ENCODE data around the gene MGAT3.
A peak's percentile ranks its signal among the peaks of the same experiment; 100 is the strongest.

MGAT3 gene

DNA sequence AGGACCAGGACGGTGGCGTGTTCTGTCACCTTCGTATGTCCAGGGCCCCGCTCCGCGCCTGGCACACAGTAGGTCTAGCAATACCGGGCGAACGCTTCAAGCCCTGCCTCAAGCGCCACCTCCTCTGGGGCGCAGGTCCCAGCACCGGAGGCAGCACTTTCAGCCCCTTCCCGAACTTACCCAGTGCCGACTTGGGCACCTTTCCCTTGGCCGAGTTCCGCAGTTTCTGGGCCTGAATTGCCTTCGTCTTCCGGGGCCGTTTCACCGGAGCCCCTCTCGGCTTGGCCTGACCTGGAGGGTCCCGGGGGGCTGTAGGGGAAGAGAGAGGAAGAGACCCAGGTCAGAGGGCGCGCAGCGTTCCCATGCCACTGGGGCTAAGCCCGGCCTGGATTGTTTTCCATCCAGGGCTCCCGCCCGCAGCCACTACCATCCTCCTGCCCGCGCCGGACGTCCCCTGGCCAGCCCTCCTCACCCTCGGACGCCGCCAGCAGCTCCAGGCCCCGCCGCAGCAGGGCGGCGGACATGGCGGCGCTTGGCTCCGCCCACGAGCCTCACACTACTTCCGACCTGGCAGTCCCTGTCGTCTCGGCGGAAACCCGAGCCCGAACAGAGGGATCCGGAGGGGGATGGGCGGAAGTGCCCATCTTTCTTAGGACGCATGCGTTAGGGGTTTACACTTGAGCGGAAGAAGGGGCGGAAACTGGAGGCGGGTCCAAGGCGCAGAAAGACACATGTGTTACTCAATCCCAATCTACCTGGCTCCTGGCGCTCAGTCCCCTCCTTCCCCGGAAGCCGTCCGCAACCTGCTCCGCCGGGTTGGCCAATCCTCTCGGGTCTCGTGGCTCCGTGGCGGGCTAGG is 75.6 kb downstream of the MGAT3 start, which contains the start of gene RPS19BP1 (continued):
- TF ChIP-seq ZNF10 (tag by site-specific recombination; IDR thresholded peaks at IDR 0.05) = no peak
- TF ChIP-seq ZNF184 (tag by site-specific recombination; IDR thresholded peaks at IDR 0.05) = no peak
- no peak for TF ChIP-seq ZNF645 (tag by site-specific recombination; IDR thresholded peaks at IDR 0.05)
- peak; percentile 92 for TF ChIP-seq ZNF366 (tag by site-specific recombination; conservative IDR thresholded peaks at IDR 0.05)
- peak; percentile 90; the same call in 1 of the 2 replicates for TF ChIP-seq ZEB2 (tag by site-specific recombination; IDR thresholded peaks at IDR 0.05)
- no peak for TF ChIP-seq HOXD13 (CRISPR knock-in tag; IDR thresholded peaks at IDR 0.05; ENCODE audit: borderline replicate concordance)
- TF ChIP-seq ZNF248 (tag by site-specific recombination; IDR thresholded peaks at IDR 0.05) = no peak
- TF ChIP-seq ZFP3 (tag by site-specific recombination; IDR thresholded peaks at IDR 0.05; ENCODE audit: low read depth) = no peak
- TF ChIP-seq ZNF548 (tag by site-specific recombination; IDR thresholded peaks at IDR 0.05) = no peak
- TF ChIP-seq ZNF792 (tag by site-specific recombination; IDR thresholded peaks at IDR 0.05) = no peak
- no peak for TF ChIP-seq PRDM10 (tag by site-specific recombination; IDR thresholded peaks at IDR 0.05)
- no peak for TF ChIP-seq HOXC10 (CRISPR knock-in tag; IDR thresholded peaks at IDR 0.05)
- TF ChIP-seq ZIC2 (tag by site-specific recombination; IDR thresholded peaks at IDR 0.05) = peak; percentile 70
- TF ChIP-seq ZBTB10 (tag by site-specific recombination; IDR thresholded peaks at IDR 0.05) = peak; percentile 48; the same call in 1 of the 2 replicates
- TF ChIP-seq ZNF747 (tag by site-specific recombination; IDR thresholded peaks at IDR 0.05) = no peak
- no peak for TF ChIP-seq ZNF302 (tag by site-specific recombination; IDR thresholded peaks at IDR 0.05; ENCODE audit: low read depth)
- TF ChIP-seq ZNF585B (tag by site-specific recombination; IDR thresholded peaks at IDR 0.05) = no peak
- TF ChIP-seq ZNF830 (tag by site-specific recombination; IDR thresholded peaks at IDR 0.05; ENCODE audit: low read depth) = no peak
- TF ChIP-seq ZNF843 (tag by site-specific recombination; IDR thresholded peaks at IDR 0.05) = no peak
- TF ChIP-seq, protein P1, sequence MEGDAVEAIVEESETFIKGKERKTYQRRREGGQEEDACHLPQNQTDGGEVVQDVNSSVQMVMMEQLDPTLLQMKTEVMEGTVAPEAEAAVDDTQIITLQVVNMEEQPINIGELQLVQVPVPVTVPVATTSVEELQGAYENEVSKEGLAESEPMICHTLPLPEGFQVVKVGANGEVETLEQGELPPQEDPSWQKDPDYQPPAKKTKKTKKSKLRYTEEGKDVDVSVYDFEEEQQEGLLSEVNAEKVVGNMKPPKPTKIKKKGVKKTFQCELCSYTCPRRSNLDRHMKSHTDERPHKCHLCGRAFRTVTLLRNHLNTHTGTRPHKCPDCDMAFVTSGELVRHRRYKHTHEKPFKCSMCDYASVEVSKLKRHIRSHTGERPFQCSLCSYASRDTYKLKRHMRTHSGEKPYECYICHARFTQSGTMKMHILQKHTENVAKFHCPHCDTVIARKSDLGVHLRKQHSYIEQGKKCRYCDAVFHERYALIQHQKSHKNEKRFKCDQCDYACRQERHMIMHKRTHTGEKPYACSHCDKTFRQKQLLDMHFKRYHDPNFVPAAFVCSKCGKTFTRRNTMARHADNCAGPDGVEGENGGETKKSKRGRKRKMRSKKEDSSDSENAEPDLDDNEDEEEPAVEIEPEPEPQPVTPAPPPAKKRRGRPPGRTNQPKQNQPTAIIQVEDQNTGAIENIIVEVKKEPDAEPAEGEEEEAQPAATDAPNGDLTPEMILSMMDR (tag by site-specific recombination; IDR thresholded peaks at IDR 0.05) = peak; percentile 13; the same call in 1 of the 2 replicates
- peak; percentile 24; the same call in 1 of the 2 replicates for TF ChIP-seq KLF16 (tag by site-specific recombination; IDR thresholded peaks at IDR 0.05)
- TF ChIP-seq ZNF433 (tag by site-specific recombination; IDR thresholded peaks at IDR 0.05; ENCODE audit: low read depth) = no peak
- peak; percentile 95 for TF ChIP-seq ZNF341 (tag by site-specific recombination; IDR thresholded peaks at IDR 0.05; ENCODE audit: low read depth)
- TF ChIP-seq ZNF324 (tag by site-specific recombination; IDR thresholded peaks at IDR 0.05) = no peak
- TF ChIP-seq GLIS1 (tag by site-specific recombination; IDR thresholded peaks at IDR 0.05) = no peak
- TF ChIP-seq KLF7 (tag by site-specific recombination; IDR thresholded peaks at IDR 0.05; ENCODE audit: borderline replicate concordance) = no peak
- TF ChIP-seq ZNF670 (tag by site-specific recombination; IDR thresholded peaks at IDR 0.05; ENCODE audit: low read depth) = no peak
- TF ChIP-seq ZNF488 (tag by site-specific recombination; IDR thresholded peaks at IDR 0.05) = no peak
- TF ChIP-seq ZNF335 (tag by site-specific recombination; conservative IDR thresholded peaks at IDR 0.05) = peak; percentile 89
- TF ChIP-seq SETDB1 (IDR thresholded peaks at IDR 0.05; ENCODE audit: insufficient read length, low read length) = no peak
